ENCODE data around the gene NAPB. TPM values are rescaled to one million over a fixed set of nuclear protein-coding genes. Genes with fewer than 3 reads are reported as not detected.

NAPB gene
- total and polyA plus RNA-seq, 2 of the 8 experiments (the other 6 are each of a cell fraction or from before 2014, with no cell fraction given), result 6.2 to 12.3 TPM

DNA sequence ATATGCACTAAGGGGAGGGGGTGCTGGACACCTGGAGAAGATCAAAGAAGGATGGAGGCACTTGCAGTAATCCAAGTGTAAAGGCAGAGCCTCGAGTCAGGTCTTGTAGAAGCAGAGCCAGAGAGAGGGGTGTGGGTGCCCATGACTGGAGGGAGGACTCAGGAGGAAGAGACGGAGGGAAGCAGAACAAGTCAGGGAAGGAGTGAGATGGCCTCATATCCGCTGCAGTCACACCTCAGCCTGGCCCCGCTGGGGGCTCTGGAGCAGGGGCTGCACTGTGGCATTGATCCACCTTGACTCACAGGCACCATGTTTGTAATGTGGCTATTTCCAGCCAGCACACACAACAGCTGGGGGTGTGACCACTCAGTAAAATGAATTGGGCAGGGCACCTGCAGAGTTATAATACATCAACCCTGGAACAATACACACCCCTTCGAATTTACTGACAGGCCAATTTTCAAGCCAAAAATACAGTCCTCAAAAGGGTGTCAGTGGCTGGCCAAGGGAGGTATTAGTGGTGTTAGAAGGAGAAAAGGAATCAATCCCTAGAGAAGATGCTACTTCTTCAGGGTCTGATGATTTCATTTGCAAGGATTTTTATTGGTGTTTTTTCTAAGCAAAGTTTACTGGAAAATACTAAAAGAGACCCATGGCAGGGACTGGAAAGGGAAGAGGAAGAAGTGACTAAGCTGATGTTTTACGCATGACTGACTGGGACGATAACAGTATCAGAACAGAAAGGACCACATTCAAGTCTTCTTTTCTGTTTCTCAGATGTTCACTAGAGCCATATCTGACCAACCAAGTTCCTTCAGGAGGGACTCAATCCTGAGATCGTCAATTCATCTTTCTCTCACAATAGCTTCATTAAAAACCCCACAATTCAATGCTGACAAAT is 89.6 kb downstream of the NAPB start:
- H3K27ac ChIP-seq (ENCODE audit: low read depth, low read length), result no peak overlapping the region
- H3K23ac ChIP-seq (ENCODE audit: insufficient read length), result no peak overlapping the region
- no peaks in the 10 kb centered on the region for H3K4me1 ChIP-seq (replicated peaks in 1 of 4; ENCODE audit: control insufficient read depth in 3 of 4, insufficient read depth in 4 of 4, low read length in 3 of 4)
- H4K91ac ChIP-seq (replicated peaks; ENCODE audit: insufficient read length, low read length), result no peak overlapping the region
- no peak overlapping the region; the same call in 1 of the 2 replicates for H2BK20ac ChIP-seq (ENCODE audit: low read length)
- no peak overlapping the region for H2BK120ac ChIP-seq (replicated peaks; ENCODE audit: low read depth, low read length)
- ChIA-PET POLR2A (ENCODE audit: partially characterized antibody) (no interaction called here), CTCF (ENCODE audit: partially characterized antibody) (interaction anchor here (0.7 to 1.6 kb wide), 6 partner anchors 9 to 281 kb away, joined by 3 to 6 read pairs (median 4); no protein-coding TSS in a partner anchor)
- H3K79me2 ChIP-seq (ENCODE audit: control insufficient read depth in 1 of 2, insufficient read depth in 2 of 2, low read length in 2 of 2), result no peaks in the 10 kb centered on the region
- DNase-seq (ENCODE audit: low read depth in 1 of 2, low spot score in 2 of 2), result no peak
- H3K27me3 ChIP-seq (replicated peaks in 1 of 4; ENCODE audit: control insufficient read depth in 3 of 4, extremely low read depth in 1 of 4, insufficient read depth in 3 of 4, low read length in 3 of 4), result no peaks in the 10 kb centered on the region
- no peak overlapping the region for H3K56ac ChIP-seq (replicated peaks; ENCODE audit: insufficient read length, low read depth, low read length)
- no peak overlapping the region for H3K9ac ChIP-seq (replicated peaks in 1 of 4; ENCODE audit: extremely low read depth in 1 of 4, low read depth in 3 of 4, low read length in 3 of 4)
- FAIRE-seq, result no peak
- no peak overlapping the region for H4K5ac ChIP-seq (ENCODE audit: insufficient read length, low read depth, low read length)
- no peak overlapping the region for H2AK5ac ChIP-seq (ENCODE audit: low read depth, low read length)
- no peak overlapping the region for H3K4me3 ChIP-seq (ENCODE audit: extremely low read depth in 1 of 4, insufficient read depth in 2 of 4, low read depth in 3 of 4, low read length in 4 of 4)
- no peak overlapping the region for H2BK12ac ChIP-seq (ENCODE audit: low read depth, low read length)
- H2BK15ac ChIP-seq (ENCODE audit: low read length), result no peak overlapping the region
- H3K18ac ChIP-seq (ENCODE audit: extremely low read depth, low read length), result no peak overlapping the region
- 84% methylated on average over 8 of the region's 8 CpGs; no CpG with 5 or more reads in 1 of the 2 experiments for WGBS, 2 experiments (ENCODE audit: extremely low coverage in 1 of 2, insufficient coverage in 1 of 2, insufficient read length in 1 of 2, insufficient replicate concordance in 2 of 2, low coverage in 1 of 2, low lambda C conversion rate in 2 of 2, missing lambda C conversion rate in 1 of 2)
- no peaks in the 10 kb centered on the region for H3K79me1 ChIP-seq (ENCODE audit: low read depth, low read length)
- H3K36me3 ChIP-seq (ENCODE audit: control insufficient read depth in 2 of 4, insufficient read depth in 4 of 4, low read length in 3 of 4), result no peaks in the 10 kb centered on the region
- no peak for TF ChIP-seq EGR1 (IDR thresholded peaks at IDR 0.05; ENCODE audit: borderline replicate concordance, low read depth, low read length)
- TF ChIP-seq TAF7 (optimal IDR thresholded peaks at IDR 0.05; ENCODE audit: borderline replicate concordance, low read depth, low read length), result no peak
- TF ChIP-seq, protein P1, sequence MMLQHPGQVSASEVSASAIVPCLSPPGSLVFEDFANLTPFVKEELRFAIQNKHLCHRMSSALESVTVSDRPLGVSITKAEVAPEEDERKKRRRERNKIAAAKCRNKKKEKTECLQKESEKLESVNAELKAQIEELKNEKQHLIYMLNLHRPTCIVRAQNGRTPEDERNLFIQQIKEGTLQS (IDR thresholded peaks at IDR 0.05; ENCODE audit: insufficient read depth, low read depth, low read length), result no peak
- TF ChIP-seq TEAD4 (IDR thresholded peaks at IDR 0.05; ENCODE audit: low read depth, low read length), result no peak
- TF ChIP-seq CHD2 (IDR thresholded peaks at IDR 0.05; ENCODE audit: low read length), result no peak
- TF ChIP-seq CBX5 (IDR thresholded peaks at IDR 0.05; ENCODE audit: low read depth, low read length), result no peak
- no peaks in the 10 kb centered on the region for H3K23me2 ChIP-seq (ENCODE audit: low read depth, low read length)
- H2BK5ac ChIP-seq (ENCODE audit: low read depth, low read length), result no peak overlapping the region
- no peak overlapping the region for H3K4me2 ChIP-seq (ENCODE audit: insufficient read depth in 1 of 2, low read depth in 2 of 2, low read length in 2 of 2)
- H2AFZ ChIP-seq (ENCODE audit: low read length), result no peak overlapping the region
- no peak overlapping the region for H4K8ac ChIP-seq (ENCODE audit: extremely low read depth, insufficient read depth, low read length)
- no peaks in the 10 kb centered on the region for H4K20me1 ChIP-seq (replicated peaks in 1 of 2; ENCODE audit: control insufficient read depth in 1 of 2, insufficient read depth in 2 of 2, low read length in 2 of 2)
- no peak overlapping the region for H3K14ac ChIP-seq (ENCODE audit: insufficient read length)
- no peak overlapping the region for H3K4ac ChIP-seq (replicated peaks; ENCODE audit: insufficient read length, low read depth, low read length)
- H3K9me3 ChIP-seq (ENCODE audit: insufficient read depth in 2 of 2, low read depth in 1 of 2, low read length in 1 of 2), result peaks cover 0 to 4% of the 10 kb centered on the region in 2 experiments; a peak in 3 of 4 replicates
